ENCODE results near the gene NIT1. TPM values are rescaled to one million over a fixed set of nuclear protein-coding genes. Genes with fewer than 3 reads are reported as not detected.

Gene NIT1
- total RNA-seq, 2 donors from 2014 or later, result 51.0 to 65.1 TPM

- Histone ChIP-seq H3K27ac (ENCODE audit: low read depth, low read length) (no peak overlapping the region), H3K27me3 (ENCODE audit: control insufficient read depth, insufficient read depth, low read length, poor library complexity, severe bottlenecking) (no peaks in the 10 kb centered on the region), H3K9ac (ENCODE audit: extremely low read depth, low read length, poor library complexity, severe bottlenecking) (no peak overlapping the region), H3K36me3 (ENCODE audit: control insufficient read depth, insufficient read depth, low read length) (no peaks in the 10 kb centered on the region), H3K9me3 (ENCODE audit: control insufficient read depth, low read length) (no peaks in the 10 kb centered on the region), H3K4me1 (ENCODE audit: control insufficient read depth, insufficient read depth, low read length) (no peaks in the 10 kb centered on the region), H3K4me3 (ENCODE audit: low read length) (no peak overlapping the region)
- no peaks in the 10 kb centered on the region for H3K9me3 Mint-ChIP-seq
- peaks cover 11% of the 10 kb centered on the region for H3K4me1 Mint-ChIP-seq
- peak; percentile 90 for DNase-seq
- H3K27ac Mint-ChIP-seq, result peak overlapping the region; percentile 37
- H3K36me3 Mint-ChIP-seq (ENCODE audit: low read depth), result no peaks in the 10 kb centered on the region
- WGBS, 2 experiments (ENCODE audit: insufficient coverage in 1 of 2, insufficient read length in 1 of 2), result 71 to 85% methylated on average over 6 to 9 of the region's 9 CpGs
- peak; percentile 90 for TF ChIP-seq CTCF (conservative IDR thresholded peaks at IDR 0.05)
- H3K4me3 Mint-ChIP-seq, result no peak overlapping the region
- no peaks in the 10 kb centered on the region for H3K27me3 Mint-ChIP-seq (ENCODE audit: insufficient read depth)
Observed at GRCh38 chr1:161071886-161072371, 46.0 kb upstream of the NIT1 start.

GRCh38 chr1:161072751-161073449 is 45.0 kb upstream of the NIT1 start:
- H3K4me1 Mint-ChIP-seq, result peaks cover 11% of the 10 kb centered on the region
- Histone ChIP-seq H3K27ac (ENCODE audit: low read depth, low read length) (peak overlapping the region; percentile 47), H3K4me1 (ENCODE audit: control insufficient read depth, insufficient read depth, low read length) (no peaks in the 10 kb centered on the region), H3K4me3 (ENCODE audit: low read length) (no peak overlapping the region), H3K27me3 (ENCODE audit: control insufficient read depth, insufficient read depth, low read length, poor library complexity, severe bottlenecking) (no peaks in the 10 kb centered on the region), H3K36me3 (ENCODE audit: control insufficient read depth, insufficient read depth, low read length) (no peaks in the 10 kb centered on the region), H3K9ac (ENCODE audit: extremely low read depth, low read length, poor library complexity, severe bottlenecking) (no peak overlapping the region), H3K9me3 (ENCODE audit: control insufficient read depth, low read length) (no peaks in the 10 kb centered on the region)
- 94 to 95% methylated on average over 12 to 19 of the region's 19 CpGs for WGBS, 2 experiments (ENCODE audit: insufficient coverage in 1 of 2, insufficient read length in 1 of 2)
- no peaks in the 10 kb centered on the region for H3K27me3 Mint-ChIP-seq (ENCODE audit: insufficient read depth)
- no peak for TF ChIP-seq CTCF (conservative IDR thresholded peaks at IDR 0.05)
- DNase-seq, result no peak
- H3K9me3 Mint-ChIP-seq, result no peaks in the 10 kb centered on the region
- no peak overlapping the region for H3K4me3 Mint-ChIP-seq
- no peak overlapping the region for H3K27ac Mint-ChIP-seq
- no peaks in the 10 kb centered on the region for H3K36me3 Mint-ChIP-seq (ENCODE audit: low read depth)

- no peaks in the 10 kb centered on the region for H3K9me3 Mint-ChIP-seq
- H3K36me3 Mint-ChIP-seq (ENCODE audit: low read depth), result no peaks in the 10 kb centered on the region
- no peak overlapping the region for H3K27ac ChIP-seq (ENCODE audit: low read depth, low read length)
- no peaks in the 10 kb centered on the region for H3K27me3 ChIP-seq (ENCODE audit: control insufficient read depth, insufficient read depth, low read length, poor library complexity, severe bottlenecking)
- H3K27me3 Mint-ChIP-seq (ENCODE audit: insufficient read depth), result no peaks in the 10 kb centered on the region
- 67 to 78% methylated on average over 3 to 7 of the region's 7 CpGs for WGBS, 2 experiments (ENCODE audit: insufficient coverage in 1 of 2, insufficient read length in 1 of 2)
- H3K4me3 ChIP-seq (ENCODE audit: low read length), result no peak overlapping the region
- no peak overlapping the region for H3K27ac Mint-ChIP-seq
- no peaks in the 10 kb centered on the region for H3K9me3 ChIP-seq (ENCODE audit: control insufficient read depth, low read length)
- TF ChIP-seq CTCF (conservative IDR thresholded peaks at IDR 0.05), result peak; percentile 18
- H3K36me3 ChIP-seq (ENCODE audit: control insufficient read depth, insufficient read depth, low read length), result no peaks in the 10 kb centered on the region
- H3K4me3 Mint-ChIP-seq, result no peak overlapping the region
- no peaks in the 10 kb centered on the region for H3K4me1 ChIP-seq (ENCODE audit: control insufficient read depth, insufficient read depth, low read length)
- peaks cover 11% of the 10 kb centered on the region for H3K4me1 Mint-ChIP-seq
- DNase-seq, result no peak
- H3K9ac ChIP-seq (ENCODE audit: extremely low read depth, low read length, poor library complexity, severe bottlenecking), result no peak overlapping the region
Observed at GRCh38 chr1:161073474-161074121, 44.3 kb upstream of the NIT1 start.
